Activated CD8-positive, alpha-beta memory T cell treated with anti-CD3 and anti-CD28 coated beads, Interleukin-2, amount 50 U/mL, for 1 hour (primary cell): ENCODE measurements around the gene MEIS1.

Experiments
- DNase-seq: peaks from one replicate; pipeline ENCODE4 v3.0.0-alpha.2; 2020; ENCODE audit errors: extremely low read depth

The MEIS1 gene

GRCh38 chr2:66535574-66536289, 100.8 kb downstream of the MEIS1 start:
- no peak for DNase-seq

GRCh38 chr2:66536290-66536673, 101.4 kb downstream of the MEIS1 start:
- DNase-seq, result no peak

- no peak for DNase-seq
Measured at GRCh38 chr2:66536997-66537396, 102.1 kb downstream of the MEIS1 start.

GRCh38 chr2:66538291-66538690, 103.4 kb downstream of the MEIS1 start:
- DNase-seq, result no peak

GRCh38 chr2:66539452-66539851, 104.5 kb downstream of the MEIS1 start:
- no peak for DNase-seq

GRCh38 chr2:66541646-66542045, 106.7 kb downstream of the MEIS1 start:
- no peak for DNase-seq

- no peak for DNase-seq
Measured at GRCh38 chr2:66543257-66543767, 108.4 kb downstream of the MEIS1 start.

- DNase-seq, result no peak
Measured at GRCh38 chr2:66544258-66544657, 109.3 kb downstream of the MEIS1 start.

GRCh38 chr2:66545258-66545657, 110.3 kb downstream of the MEIS1 start:
- no peak for DNase-seq

- no peak for DNase-seq
Measured at GRCh38 chr2:66547118-66547517, 112.2 kb downstream of the MEIS1 start.

GRCh38 chr2:66547887-66548286, 113.0 kb downstream of the MEIS1 start:
- DNase-seq, result no peak

- DNase-seq, result no peak
Measured at GRCh38 chr2:66548422-66548821, 113.5 kb downstream of the MEIS1 start.

GRCh38 chr2:66550826-66551225, 115.9 kb downstream of the MEIS1 start:
- DNase-seq, result no peak

- DNase-seq, result no peak
Measured at GRCh38 chr2:66553370-66553769, 118.4 kb downstream of the MEIS1 start.

GRCh38 chr2:66555091-66555490, 120.2 kb downstream of the MEIS1 start:
- no peak for DNase-seq

GRCh38 chr2:66555501-66556324, 120.8 kb downstream of the MEIS1 start:
- DNase-seq, result no peak

GRCh38 chr2:66559672-66560071, 124.7 kb downstream of the MEIS1 start:
- DNase-seq, result no peak

- no peak for DNase-seq
Measured at GRCh38 chr2:66560683-66561082, 125.8 kb downstream of the MEIS1 start.

GRCh38 chr2:66561645-66562303, 126.8 kb downstream of the MEIS1 start:
- no peak for DNase-seq

- DNase-seq, result no peak
Measured at GRCh38 chr2:66562304-66562685, 127.4 kb downstream of the MEIS1 start.

GRCh38 chr2:66563473-66563872, 128.5 kb downstream of the MEIS1 start:
- DNase-seq, result no peak

GRCh38 chr2:66565291-66565690, 130.4 kb downstream of the MEIS1 start:
- no peak for DNase-seq
